ENCODE measurements around the gene NR1D1. TPM values are rescaled to one million over a fixed set of nuclear protein-coding genes. Genes with fewer than 3 reads are reported as not detected.

The NR1D1 gene
- polyA plus RNA-seq, 1 donor (not counting 4 experiments of a cell fraction or from before 2014, with no cell fraction given), result 1.0 TPM

DNA sequence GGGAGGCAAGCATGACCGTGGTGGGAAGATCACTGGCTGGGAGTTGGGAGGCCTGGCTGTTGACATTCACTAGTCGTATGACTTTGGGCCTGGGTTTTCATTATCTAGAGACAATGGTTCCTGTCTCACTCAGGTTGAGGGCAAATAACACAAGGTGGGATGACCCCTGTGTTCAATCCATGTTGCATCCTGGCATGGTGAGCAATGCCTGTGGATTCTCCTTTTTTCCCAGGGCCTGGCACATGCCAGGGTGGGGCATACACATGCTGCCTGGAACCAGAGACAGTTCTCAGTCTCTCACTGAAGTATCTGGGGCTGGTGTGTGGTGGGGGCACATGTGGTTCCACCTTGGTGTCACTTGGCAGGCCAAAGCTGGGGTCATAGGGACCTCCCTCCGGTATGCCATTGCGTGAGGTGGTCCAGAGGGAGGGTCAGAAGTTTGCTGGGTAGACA, 32.2 kb downstream of the NR1D1 start:
- Histone ChIP-seq H3K27ac (ENCODE audit: control insufficient read depth, insufficient read depth, low read length) (peak overlapping the region; percentile 73), H3K4me2 (ENCODE audit: control insufficient read depth, extremely low read depth, insufficient read depth, low read depth, low read length) (peak overlapping the region; percentile 89), H2AFZ (ENCODE audit: control insufficient read depth, low read length) (no peak overlapping the region), H3K9ac (ENCODE audit: control insufficient read depth, extremely low read depth, insufficient read depth, low read length) (peak overlapping the region; percentile 72), H3K4me1 (ENCODE audit: control insufficient read depth, extremely low read depth, insufficient read depth, low read length) (peaks cover 67% of the 10 kb centered on the region), H3K4me3 (ENCODE audit: control insufficient read depth in 2 of 3, extremely low read depth in 1 of 3, insufficient read depth in 2 of 3, low read depth in 1 of 3, low read length in 3 of 3) (peak overlapping the region in 1 of 3 experiments; percentile 50), H3K36me3 (ENCODE audit: control insufficient read depth in 2 of 2, extremely low read depth in 1 of 2, insufficient read depth in 2 of 2, low read length in 2 of 2) (no peaks in the 10 kb centered on the region), H3K79me2 (ENCODE audit: control insufficient read depth, insufficient read depth, low read length) (no peaks in the 10 kb centered on the region), H4K20me1 (ENCODE audit: control insufficient read depth, extremely low read depth, insufficient read depth, low read length) (no peaks in the 10 kb centered on the region), H3K27me3 (ENCODE audit: control insufficient read depth, extremely low read depth, insufficient read depth, low read length) (no peaks in the 10 kb centered on the region), H3K9me1 (ENCODE audit: control insufficient read depth, extremely low read depth, insufficient read depth, low read length) (no peaks in the 10 kb centered on the region), H3K9me3 (ENCODE audit: control insufficient read depth, low read depth, low read length) (no peaks in the 10 kb centered on the region)
- TF ChIP-seq, protein P1, sequence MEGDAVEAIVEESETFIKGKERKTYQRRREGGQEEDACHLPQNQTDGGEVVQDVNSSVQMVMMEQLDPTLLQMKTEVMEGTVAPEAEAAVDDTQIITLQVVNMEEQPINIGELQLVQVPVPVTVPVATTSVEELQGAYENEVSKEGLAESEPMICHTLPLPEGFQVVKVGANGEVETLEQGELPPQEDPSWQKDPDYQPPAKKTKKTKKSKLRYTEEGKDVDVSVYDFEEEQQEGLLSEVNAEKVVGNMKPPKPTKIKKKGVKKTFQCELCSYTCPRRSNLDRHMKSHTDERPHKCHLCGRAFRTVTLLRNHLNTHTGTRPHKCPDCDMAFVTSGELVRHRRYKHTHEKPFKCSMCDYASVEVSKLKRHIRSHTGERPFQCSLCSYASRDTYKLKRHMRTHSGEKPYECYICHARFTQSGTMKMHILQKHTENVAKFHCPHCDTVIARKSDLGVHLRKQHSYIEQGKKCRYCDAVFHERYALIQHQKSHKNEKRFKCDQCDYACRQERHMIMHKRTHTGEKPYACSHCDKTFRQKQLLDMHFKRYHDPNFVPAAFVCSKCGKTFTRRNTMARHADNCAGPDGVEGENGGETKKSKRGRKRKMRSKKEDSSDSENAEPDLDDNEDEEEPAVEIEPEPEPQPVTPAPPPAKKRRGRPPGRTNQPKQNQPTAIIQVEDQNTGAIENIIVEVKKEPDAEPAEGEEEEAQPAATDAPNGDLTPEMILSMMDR (optimal IDR thresholded peaks at IDR 0.05 in 1 of 3, IDR thresholded peaks at IDR 0.05 in 1 of 3, conservative IDR thresholded peaks at IDR 0.05 in 1 of 3; ENCODE audit: extremely low read depth in 1 of 3, insufficient read depth in 2 of 3, low read length in 3 of 3), result no peak
- no peak for TF ChIP-seq EZH2 (IDR thresholded peaks at IDR 0.05; ENCODE audit: low read length)
- FAIRE-seq (peak; percentile 43), DNase-seq (ENCODE audit: low read depth, low spot score) (no peak)
- dilution Hi-C loops (cut with MboI; ENCODE audit: extremely low pct_ligation_motif_present, low sequenced_read_pairs), result no loop called here

DNA sequence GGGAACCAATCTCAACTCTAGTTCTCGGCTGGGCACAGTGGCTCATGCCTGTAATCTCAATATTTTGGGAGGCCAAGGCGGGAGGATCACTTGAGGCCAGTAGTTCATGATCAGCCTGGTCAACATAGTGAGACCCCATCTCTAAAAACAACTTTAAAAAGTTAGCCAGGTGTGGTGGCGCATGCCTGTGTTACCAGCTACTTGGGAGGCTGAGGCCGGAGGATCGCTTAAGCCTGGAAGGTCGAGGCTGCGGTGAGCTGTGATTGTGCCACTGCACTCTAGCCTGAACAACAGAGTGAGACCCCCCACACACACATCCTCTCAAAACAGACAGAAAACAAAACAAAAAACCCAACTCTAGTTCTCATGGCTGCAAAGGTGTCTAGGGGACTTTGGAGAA, 32.7 kb downstream of the NR1D1 start:
- Histone ChIP-seq H4K20me1 (ENCODE audit: control insufficient read depth, extremely low read depth, insufficient read depth, low read length) (no peaks in the 10 kb centered on the region), H3K9ac (ENCODE audit: control insufficient read depth, extremely low read depth, insufficient read depth, low read length) (no peak overlapping the region), H3K4me2 (ENCODE audit: control insufficient read depth, extremely low read depth, insufficient read depth, low read depth, low read length) (no peak overlapping the region), H3K4me1 (ENCODE audit: control insufficient read depth, extremely low read depth, insufficient read depth, low read length) (peaks cover 67% of the 10 kb centered on the region), H3K27me3 (ENCODE audit: control insufficient read depth, extremely low read depth, insufficient read depth, low read length) (no peaks in the 10 kb centered on the region), H3K9me3 (ENCODE audit: control insufficient read depth, low read depth, low read length) (no peaks in the 10 kb centered on the region), H3K36me3 (ENCODE audit: control insufficient read depth in 2 of 2, extremely low read depth in 1 of 2, insufficient read depth in 2 of 2, low read length in 2 of 2) (no peaks in the 10 kb centered on the region), H3K27ac (ENCODE audit: control insufficient read depth, insufficient read depth, low read length) (no peak overlapping the region), H2AFZ (ENCODE audit: control insufficient read depth, low read length) (no peak overlapping the region), H3K4me3 (ENCODE audit: control insufficient read depth in 2 of 3, extremely low read depth in 1 of 3, insufficient read depth in 2 of 3, low read depth in 1 of 3, low read length in 3 of 3) (no peak overlapping the region), H3K79me2 (ENCODE audit: control insufficient read depth, insufficient read depth, low read length) (no peaks in the 10 kb centered on the region), H3K9me1 (ENCODE audit: control insufficient read depth, extremely low read depth, insufficient read depth, low read length) (no peaks in the 10 kb centered on the region)
- no peak for FAIRE-seq
- DNase-seq (ENCODE audit: low read depth, low spot score), result no peak
- TF ChIP-seq EZH2 (IDR thresholded peaks at IDR 0.05; ENCODE audit: low read length), result no peak
- TF ChIP-seq, protein P1 (optimal IDR thresholded peaks at IDR 0.05 in 1 of 3, IDR thresholded peaks at IDR 0.05 in 1 of 3, conservative IDR thresholded peaks at IDR 0.05 in 1 of 3; ENCODE audit: extremely low read depth in 1 of 3, insufficient read depth in 2 of 3, low read length in 3 of 3), result no peak
- dilution Hi-C loops (cut with MboI; ENCODE audit: extremely low pct_ligation_motif_present, low sequenced_read_pairs), result no loop called here
